ENCODE measurements around the gene RABGAP1L. TPM values are rescaled to one million over a fixed set of nuclear protein-coding genes. Genes with fewer than 3 reads are reported as not detected.

The RABGAP1L gene
- polyA plus RNA-seq, 3 donors = 35.2 to 75.3 (median 63.3) TPM

DNA sequence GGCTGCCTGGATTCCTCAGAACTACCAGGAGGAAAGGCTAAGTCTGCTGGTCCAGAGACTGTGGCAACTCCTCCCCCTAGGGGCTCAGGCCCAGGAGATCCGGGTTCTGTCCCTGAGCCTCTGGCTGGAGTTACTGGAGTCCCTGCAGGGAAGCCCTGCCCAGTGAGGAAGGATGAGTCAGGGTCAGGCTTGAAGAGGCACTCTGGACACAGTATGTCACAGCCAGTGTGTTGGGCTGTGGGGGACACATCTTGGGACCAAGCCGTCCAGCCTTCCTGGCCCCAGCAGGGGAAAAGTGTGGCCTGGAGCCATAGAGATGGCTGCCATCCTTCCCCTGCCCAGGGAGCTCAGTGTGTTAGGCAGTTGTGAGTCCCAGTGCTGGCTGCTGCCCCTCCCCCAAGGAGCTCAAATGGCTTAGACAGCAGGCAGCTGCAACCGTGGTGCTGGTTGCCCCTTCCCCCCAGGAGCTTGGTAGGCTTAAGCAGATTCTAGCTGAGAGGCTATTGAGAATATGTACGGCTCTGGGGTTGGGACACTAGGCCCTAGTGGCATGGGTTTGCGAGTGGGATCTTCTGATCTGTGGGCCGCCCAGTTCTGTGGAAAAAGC is 28.2 kb upstream of the RABGAP1L start:
- peaks cover 0 to 3% (median 0%) of the 10 kb centered on the region in 3 donors for H3K27me3 Mint-ChIP-seq (ENCODE audit: low read depth in 3 of 3)
- TF ChIP-seq CTCF (IDR thresholded peaks at IDR 0.05) = no peak
- WGBS (ENCODE audit: insufficient coverage) = 87% methylated on average over 3 of the region's 6 CpGs
- H3K4me1 Mint-ChIP-seq = peaks cover 2% of the 10 kb centered on the region
- intact Hi-C loops (cut with micrococcal nuclease) = no loop called here
- Histone ChIP-seq H2AFZ (ENCODE audit: insufficient read depth, low read depth, low read length, poor library complexity, severe bottlenecking) (no peak overlapping the region), H3K79me2 (ENCODE audit: insufficient read depth, low read length) (no peaks in the 10 kb centered on the region), H3K36me3 (replicated peaks in 1 of 2; ENCODE audit: control insufficient read depth in 1 of 2, insufficient read depth in 2 of 2, low read length in 2 of 2) (no peaks in the 10 kb centered on the region), H3K9me3 (replicated peaks in 1 of 2; ENCODE audit: control insufficient read depth in 1 of 2, insufficient read depth in 1 of 2, low read length in 2 of 2) (peaks cover 0 to 14% of the 10 kb centered on the region in 2 donors), H3K4me2 (replicated peaks; ENCODE audit: extremely low read depth, low read length, poor library complexity, severe bottlenecking) (no peak overlapping the region), H3K27me3 (ENCODE audit: control insufficient read depth in 2 of 2, insufficient read depth in 2 of 2, low read length in 2 of 2) (no peaks in the 10 kb centered on the region), H3K27ac (ENCODE audit: low read depth in 1 of 2, low read length in 2 of 2) (no peak overlapping the region), H3K4me3 (replicated peaks in 1 of 3; ENCODE audit: low read depth in 2 of 3, low read length in 3 of 3) (no peak overlapping the region), H3K9ac (ENCODE audit: insufficient read depth, low read length, poor library complexity, severe bottlenecking) (no peak overlapping the region), H4K20me1 (ENCODE audit: insufficient read depth, low read length) (no peaks in the 10 kb centered on the region), H3K4me1 (ENCODE audit: control insufficient read depth in 1 of 2, insufficient read depth in 2 of 2, low read length in 2 of 2) (no peaks in the 10 kb centered on the region)
- no peaks in the 10 kb centered on the region for H3K36me3 Mint-ChIP-seq
- no peak overlapping the region for H3K4me3 Mint-ChIP-seq
- no peak overlapping the region for H3K27ac Mint-ChIP-seq
- H3K9me3 Mint-ChIP-seq = peaks cover 0 to 14% (median 12%) of the 10 kb centered on the region in 7 donors
- DNase-seq = no peak

GRCh38 chr1:174134003-174134659 is 25.2 kb upstream of the RABGAP1L start:
- Histone ChIP-seq H4K20me1 (ENCODE audit: insufficient read depth, low read length) (no peaks in the 10 kb centered on the region), H2AFZ (ENCODE audit: insufficient read depth, low read depth, low read length, poor library complexity, severe bottlenecking) (no peak overlapping the region), H3K27me3 (ENCODE audit: control insufficient read depth in 2 of 2, insufficient read depth in 2 of 2, low read length in 2 of 2) (no peaks in the 10 kb centered on the region), H3K27ac (ENCODE audit: low read depth in 1 of 2, low read length in 2 of 2) (no peak overlapping the region), H3K9ac (ENCODE audit: insufficient read depth, low read length, poor library complexity, severe bottlenecking) (no peak overlapping the region), H3K4me3 (replicated peaks in 1 of 3; ENCODE audit: low read depth in 2 of 3, low read length in 3 of 3) (no peak overlapping the region), H3K79me2 (ENCODE audit: insufficient read depth, low read length) (no peaks in the 10 kb centered on the region), H3K4me2 (replicated peaks; ENCODE audit: extremely low read depth, low read length, poor library complexity, severe bottlenecking) (no peak overlapping the region), H3K4me1 (ENCODE audit: control insufficient read depth in 1 of 2, insufficient read depth in 2 of 2, low read length in 2 of 2) (no peaks in the 10 kb centered on the region), H3K36me3 (replicated peaks in 1 of 2; ENCODE audit: control insufficient read depth in 1 of 2, insufficient read depth in 2 of 2, low read length in 2 of 2) (no peaks in the 10 kb centered on the region), H3K9me3 (replicated peaks in 1 of 2; ENCODE audit: control insufficient read depth in 1 of 2, insufficient read depth in 1 of 2, low read length in 2 of 2) (peaks cover 0 to 14% of the 10 kb centered on the region in 2 donors)
- no peak for TF ChIP-seq CTCF (IDR thresholded peaks at IDR 0.05)
- Mint-ChIP-seq H3K4me3 (no peak overlapping the region), H3K36me3 (no peaks in the 10 kb centered on the region), H3K4me1 (no peaks in the 10 kb centered on the region), H3K27me3 (ENCODE audit: low read depth in 3 of 3) (peaks cover 0 to 3% (median 0%) of the 10 kb centered on the region in 3 donors), H3K9me3 (peaks cover 0 to 12% (median 7%) of the 10 kb centered on the region in 7 donors), H3K27ac (no peak overlapping the region)
- intact Hi-C loops (cut with micrococcal nuclease) = no loop called here
- no peak for DNase-seq
- 100% methylated on average over 1 of the region's 3 CpGs for WGBS (ENCODE audit: insufficient coverage)

Measured in CD14-positive monocyte (primary cell).